ENCODE data around the gene CEP104.

CEP104 gene

GRCh38 chr1:3778590-3779264 lies 78.3 kb downstream of the CEP104 start:
- DNase-seq (ENCODE audit: low spot score) = peak; percentile 73

GRCh38 chr1:3777647-3778589 lies 79.1 kb downstream of the CEP104 start:
- no peak for DNase-seq (ENCODE audit: low spot score)

GRCh38 chr1:3777078-3777547 lies 79.9 kb downstream of the CEP104 start:
- DNase-seq (ENCODE audit: low spot score) = peak; percentile 84

- DNase-seq (ENCODE audit: low spot score) = no peak
These were observed 80.6 kb downstream of the CEP104 start for GRCh38 chr1:3776231-3776961.

- DNase-seq (ENCODE audit: low spot score) = peak; percentile 44
These were observed 81.4 kb downstream of the CEP104 start for GRCh38 chr1:3775490-3776230.

- DNase-seq (ENCODE audit: low spot score) = no peak
These were observed 82.0 kb downstream of the CEP104 start for GRCh38 chr1:3774946-3775489.

- no peak for DNase-seq (ENCODE audit: low spot score)
These were observed 82.6 kb downstream of the CEP104 start for GRCh38 chr1:3774276-3774945.

- DNase-seq (ENCODE audit: low spot score) = no peak
These were observed 83.3 kb downstream of the CEP104 start for GRCh38 chr1:3773572-3774275.

- DNase-seq (ENCODE audit: low spot score) = peak; percentile 30
These were observed 84.1 kb downstream of the CEP104 start, which contains the start of gene SMIM1 for GRCh38 chr1:3772715-3773571. Gene SMIM1, plus strand, starts transcription at chr1:3772749. Its CDS starts 2,625 bp downstream, at chr1:3775374.

- peak; percentile 70 for DNase-seq (ENCODE audit: low spot score)
These were observed 84.8 kb downstream of the CEP104 start for GRCh38 chr1:3772027-3772714.

- no peak for DNase-seq (ENCODE audit: low spot score)
These were observed 85.6 kb downstream of the CEP104 start for GRCh38 chr1:3771108-3772026.

- DNase-seq (ENCODE audit: low spot score) = no peak
These were observed 86.8 kb downstream of the CEP104 start for GRCh38 chr1:3770047-3770765.

- DNase-seq (ENCODE audit: low spot score) = no peak
These were observed 88.1 kb downstream of the CEP104 start for GRCh38 chr1:3768811-3769390.

GRCh38 chr1:3767328-3767925 lies 89.6 kb downstream of the CEP104 start:
- no peak for DNase-seq (ENCODE audit: low spot score)

- DNase-seq (ENCODE audit: low spot score) = no peak
These were observed 93.5 kb downstream of the CEP104 start for GRCh38 chr1:3763351-3764125.
